HepG2 (cell line): ENCODE data around the gene MVB12A. TPM values are rescaled to one million over a fixed set of nuclear protein-coding genes. Genes with fewer than 3 reads are reported as not detected.

ENCODE experiments used
- CBFB ChIP-seq: sonication (generic); formaldehyde crosslinking; IDR thresholded peaks from 2 replicates; pipeline ENCODE4 v1.4.0; 2020; ENCODE audit warnings: missing genetic modification reagents
- GLI4 ChIP-seq: sonication (generic); formaldehyde crosslinking; IDR thresholded peaks from 2 replicates; pipeline ENCODE4 v1.5.1; 2020; ENCODE audit warnings: missing genetic modification reagents, mild to moderate bottlenecking, moderate library complexity, borderline replicate concordance
- HIC2 ChIP-seq: sonication (generic); formaldehyde crosslinking; IDR thresholded peaks from 2 replicates; pipeline ENCODE4 v1.9.0; 2022; ENCODE audit warnings: low read depth, missing genetic modification reagents
- HNRNPUL1 ChIP-seq: fragments of 200-400 bp; formaldehyde crosslinking; IDR thresholded peaks from 2 replicates; pipeline ENCODE4 v1.6.1; 2017; ENCODE audit warnings: low read depth, mild to moderate bottlenecking, low read length, moderate library complexity
- HOXA7 ChIP-seq: sonication (generic); formaldehyde crosslinking; IDR thresholded peaks from 2 replicates; pipeline ENCODE4 v1.8.1; 2022; ENCODE audit warnings: mild to moderate bottlenecking, missing genetic modification reagents, moderate library complexity
- IRF9 ChIP-seq: sonication (generic); formaldehyde crosslinking; IDR thresholded peaks from 2 replicates; pipeline ENCODE4 v1.8.0; 2022; ENCODE audit warnings: missing genetic modification reagents, mild to moderate bottlenecking, borderline replicate concordance
- MAFF ChIP-seq: IDR thresholded peaks from 2 replicates; pipeline ENCODE4 v1.6.1; 2011; ENCODE audit warnings: low read depth, low read length, improper control_type of control experiment
- MBD4 ChIP-seq: IDR thresholded peaks from 2 replicates; pipeline ENCODE4 v1.6.1; 2012; ENCODE audit warnings: low read length, inconsistent platforms, borderline replicate concordance
- NFRKB ChIP-seq: fragments of 450-650 bp; IDR thresholded peaks from 2 replicates; pipeline ENCODE4 v1.6.1; 2017
- POGZ ChIP-seq: sonication (generic); formaldehyde crosslinking; IDR thresholded peaks from 2 replicates; pipeline ENCODE4 v1.4.0; 2020; ENCODE audit warnings: mild to moderate bottlenecking, missing genetic modification reagents
- SMAD3 ChIP-seq: sonication (generic); formaldehyde crosslinking; IDR thresholded peaks from 2 replicates; pipeline ENCODE4 v1.4.0; 2020; ENCODE audit warnings: missing genetic modification reagents
- SPEN ChIP-seq: sonication (generic); formaldehyde crosslinking; IDR thresholded peaks from 2 replicates; pipeline ENCODE4 v1.5.1; 2020; ENCODE audit warnings: low read depth, mild to moderate bottlenecking, missing genetic modification reagents
- SRSF4 ChIP-seq: fragments of 200-400 bp; formaldehyde crosslinking; IDR thresholded peaks from one replicate; pipeline ENCODE4 v1.6.1; 2018; ENCODE audit warnings: mild to moderate bottlenecking, low read depth, low read length, moderate library complexity; ENCODE audit not compliant: poor library complexity, severe bottlenecking
- ZFP37 ChIP-seq: sonication (generic); formaldehyde crosslinking; IDR thresholded peaks from 2 replicates; pipeline ENCODE4 v1.4.0; 2020; ENCODE audit warnings: missing genetic modification reagents, borderline replicate concordance
- ZIK1 ChIP-seq: sonication (generic); formaldehyde crosslinking; IDR thresholded peaks from 2 replicates; pipeline ENCODE4 v1.5.0; 2020; ENCODE audit warnings: mild to moderate bottlenecking, low read depth, missing genetic modification reagents, borderline replicate concordance
- ZNF101 ChIP-seq: sonication (generic); formaldehyde crosslinking; IDR thresholded peaks from 2 replicates; pipeline ENCODE4 v1.4.0; 2020; ENCODE audit warnings: mild to moderate bottlenecking, low read depth, missing genetic modification reagents, borderline replicate concordance
- ZNF432 ChIP-seq: sonication (generic); formaldehyde crosslinking; IDR thresholded peaks from 2 replicates; pipeline ENCODE4 v1.5.0; 2020; ENCODE audit warnings: missing genetic modification reagents, mild to moderate bottlenecking, borderline replicate concordance
- polyA plus RNA-seq, 8 experiments: library from polyadenylated mRNA; depleted of rRNA in 3 of 8; stranded (reverse) in 7 of 8; unstranded in 1 of 8; fragments of >200 nt; fragmentation: Illumina TruSeq in 4 of 8; extraction: Trizol in 4 of 8; gene quantifications; 2 replicates each; pipeline versions ENCODE4 v1.2.1 to v1.2.3, GENCODE V29; 2011 to 2016; ENCODE audit warnings: low read depth in 4 of 8, missing spikeins in 1 of 8, mixed read lengths in 1 of 8; ENCODE audit not compliant: insufficient read depth in 1 of 8
- total RNA-seq, 5 experiments: library from RNA; depleted of rRNA; stranded (reverse); fragments of >200 nt; fragmentation: Illumina TruSeq; extraction: Trizol; gene quantifications; 2 replicates each; pipeline ENCODE4 v1.2.3, GENCODE V29; 2016; ENCODE audit warnings: low read depth in 1 of 5
- TF ChIP-seq, protein P1 (sequence below): sonication (generic); formaldehyde crosslinking; IDR thresholded peaks from 2 replicates; pipeline ENCODE4 v1.4.0; 2020; ENCODE audit warnings: missing genetic modification reagents

The MVB12A gene
- total and polyA plus RNA-seq, 2 of the 13 experiments (the other 11 are each of a cell fraction or from before 2014, with no cell fraction given): 35.7 to 36.1 TPM

DNA sequence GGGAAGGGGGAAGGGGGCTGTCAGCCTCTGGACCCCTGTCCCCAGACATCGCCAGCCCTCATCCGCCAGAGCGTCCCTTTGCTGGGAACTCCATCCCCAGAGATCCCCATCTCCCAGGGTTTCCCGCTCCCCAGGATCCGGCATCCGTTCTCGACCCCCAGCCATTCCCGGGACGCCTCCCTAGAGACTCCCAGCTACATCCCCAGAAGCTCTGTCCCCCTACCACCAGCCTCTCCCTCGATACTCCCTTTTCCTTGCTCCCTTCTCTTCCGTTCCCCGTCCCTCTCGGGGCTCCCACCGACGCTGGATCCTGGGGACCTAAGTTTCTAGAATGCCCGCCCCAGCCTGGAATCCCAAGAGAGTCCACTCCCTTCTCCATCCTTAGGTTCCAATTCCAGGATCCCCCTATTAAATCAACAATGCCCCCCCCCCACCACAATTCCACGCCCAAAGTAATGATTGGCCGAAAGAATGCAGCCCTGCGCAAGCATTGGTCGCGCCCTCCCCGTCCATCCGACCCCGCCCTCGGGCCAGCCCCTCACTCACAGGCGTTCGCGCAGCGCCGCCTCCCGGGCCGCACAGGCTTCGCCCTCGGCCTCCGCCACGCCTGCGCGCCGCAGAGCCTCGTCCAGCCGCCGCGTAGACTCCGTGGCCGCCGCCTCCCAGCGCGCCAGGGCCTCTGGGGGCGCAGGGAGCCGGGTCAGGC lies 29.0 kb upstream of the MVB12A start (continued):
- TF ChIP-seq, protein P1, sequence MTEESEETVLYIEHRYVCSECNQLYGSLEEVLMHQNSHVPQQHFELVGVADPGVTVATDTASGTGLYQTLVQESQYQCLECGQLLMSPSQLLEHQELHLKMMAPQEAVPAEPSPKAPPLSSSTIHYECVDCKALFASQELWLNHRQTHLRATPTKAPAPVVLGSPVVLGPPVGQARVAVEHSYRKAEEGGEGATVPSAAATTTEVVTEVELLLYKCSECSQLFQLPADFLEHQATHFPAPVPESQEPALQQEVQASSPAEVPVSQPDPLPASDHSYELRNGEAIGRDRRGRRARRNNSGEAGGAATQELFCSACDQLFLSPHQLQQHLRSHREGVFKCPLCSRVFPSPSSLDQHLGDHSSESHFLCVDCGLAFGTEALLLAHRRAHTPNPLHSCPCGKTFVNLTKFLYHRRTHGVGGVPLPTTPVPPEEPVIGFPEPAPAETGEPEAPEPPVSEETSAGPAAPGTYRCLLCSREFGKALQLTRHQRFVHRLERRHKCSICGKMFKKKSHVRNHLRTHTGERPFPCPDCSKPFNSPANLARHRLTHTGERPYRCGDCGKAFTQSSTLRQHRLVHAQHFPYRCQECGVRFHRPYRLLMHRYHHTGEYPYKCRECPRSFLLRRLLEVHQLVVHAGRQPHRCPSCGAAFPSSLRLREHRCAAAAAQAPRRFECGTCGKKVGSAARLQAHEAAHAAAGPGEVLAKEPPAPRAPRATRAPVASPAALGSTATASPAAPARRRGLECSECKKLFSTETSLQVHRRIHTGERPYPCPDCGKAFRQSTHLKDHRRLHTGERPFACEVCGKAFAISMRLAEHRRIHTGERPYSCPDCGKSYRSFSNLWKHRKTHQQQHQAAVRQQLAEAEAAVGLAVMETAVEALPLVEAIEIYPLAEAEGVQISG (CRISPR knock-in tag): 0 out of 2 replicates have a peak, but pooled peaks have one; percentile 19
- TF ChIP-seq MBD4: no peak
- no peak for TF ChIP-seq ZIK1 (CRISPR knock-in tag)
- TF ChIP-seq HIC2: no peak
- peak; percentile 29; the same call in 1 of the 2 replicates for TF ChIP-seq CBFB
- TF ChIP-seq POGZ (CRISPR knock-in tag): peak; percentile 62
- no peak for TF ChIP-seq HNRNPUL1
- no peak for TF ChIP-seq SRSF4
- no peak for TF ChIP-seq MAFF
- TF ChIP-seq HOXA7 (CRISPR knock-in tag): no peak
- TF ChIP-seq SPEN (CRISPR knock-in tag): peak; percentile 69; the same call in 1 of the 2 replicates
- no peak for TF ChIP-seq ZFP37 (CRISPR knock-in tag)
- no peak for TF ChIP-seq IRF9 (CRISPR knock-in tag)
- TF ChIP-seq SMAD3 (CRISPR knock-in tag): no peak
- no peak for TF ChIP-seq GLI4
- TF ChIP-seq NFRKB: no peak
- TF ChIP-seq ZNF101: no peak
- no peak for TF ChIP-seq ZNF432
